Upper lobe of right lung (tissue), 1 donor: ENCODE measurements around the gene COQ3. TPM values are rescaled to one million over a fixed set of nuclear protein-coding genes. Genes with fewer than 3 reads are reported as not detected.

Experiments
- ATAC-seq: fragments of 200-7000 bp; cut with Tn5 transposase; one replicate; pipeline ENCODE4 v1.9.1; 2020; ENCODE audit warnings: mild to moderate bottlenecking, moderate library complexity
- DNase-seq: peaks from one replicate; pipeline ENCODE4 v3.0.0-alpha.2; 2020
- H3K27ac ChIP-seq: fragments of 200-600 bp; one replicate; pipeline ENCODE4 v1.8.0; 2022
- H3K27me3 ChIP-seq: fragments of 200-600 bp; one replicate; pipeline ENCODE4 v1.8.0; 2022; ENCODE audit warnings: mild to moderate bottlenecking
- H3K36me3 ChIP-seq: fragments of 200-600 bp; one replicate; pipeline ENCODE4 v1.8.0; 2022
- H3K4me1 ChIP-seq: fragments of 200-600 bp; one replicate; pipeline ENCODE4 v1.8.0; 2022
- H3K4me3 ChIP-seq: fragments of 200-600 bp; one replicate; pipeline ENCODE4 v1.8.0; 2022; ENCODE audit warnings: mild to moderate bottlenecking
- H3K9me3 ChIP-seq: fragments of 200-600 bp; one replicate; pipeline ENCODE4 v1.8.0; 2022
- intact Hi-C: fragments of 100-400 bp; cut with DNase I; formaldehyde crosslinking; loops from one replicate; pipeline ENCODE4 v1.11.0; 2022
- total RNA-seq: library from RNA; stranded (reverse); fragmentation: NEBNext Ultra II Directional; extraction: Animal tissue kit (Norgen Biotek cat#: 25700); gene quantifications from one replicate; pipeline ENCODE4 v1.2.1, GENCODE V29; 2021
- TF ChIP-seq, protein P1 (sequence below): fragments of 200-600 bp; IDR thresholded peaks from one replicate; pipeline ENCODE4 v1.8.0; 2022; ENCODE audit warnings: antibody characterized with exemption
- donor health status: DM: no; HTN: yes; CAD: no; lungs with severe emphysema.

COQ3 gene
- total RNA-seq, 1 donor from 2014 or later, result 3.9 TPM

DNA sequence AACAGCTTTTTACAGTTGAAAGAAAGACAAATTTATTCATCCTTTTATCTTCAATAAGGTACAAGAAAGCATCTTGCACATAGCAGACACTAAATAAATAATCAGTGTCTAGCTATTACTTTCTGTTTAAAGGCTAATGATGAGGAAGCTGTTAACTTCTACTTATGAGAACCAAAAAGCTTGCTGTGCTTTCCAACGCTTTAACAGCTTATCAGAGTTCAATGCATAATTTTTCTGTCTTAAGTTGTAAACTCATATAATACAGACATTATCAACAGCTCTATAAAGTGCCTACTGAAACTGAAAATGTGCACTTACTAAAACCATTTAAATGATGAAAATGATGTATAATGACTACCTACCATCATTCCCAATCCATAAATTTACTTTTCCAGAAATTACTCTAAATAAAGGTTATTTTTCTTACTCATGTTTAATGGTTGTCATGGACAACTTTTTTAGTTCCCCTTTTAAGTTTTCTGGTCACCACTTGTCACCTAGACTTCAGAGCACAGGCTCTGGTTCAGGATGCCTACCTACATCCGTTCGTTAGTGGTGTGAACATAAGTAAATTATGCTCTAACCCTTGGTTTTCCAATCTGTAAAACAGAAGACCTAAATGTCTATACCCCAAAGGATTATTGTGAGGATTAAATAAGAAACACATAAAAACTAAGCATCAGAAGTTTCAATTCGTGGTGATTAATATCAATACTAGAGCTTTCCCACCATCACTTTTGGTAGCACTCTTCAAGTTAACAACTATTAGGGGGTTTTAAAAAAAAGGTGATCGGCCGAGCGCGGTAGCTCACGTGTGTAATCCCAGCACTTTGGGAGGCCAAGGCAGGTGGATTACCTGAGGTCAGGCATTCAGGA, 23.1 kb upstream of the COQ3 start:
- no peak for DNase-seq
- Histone ChIP-seq H3K27ac (no peak overlapping the region), H3K4me3 (no peak overlapping the region), H3K4me1 (peaks cover 43% of the 10 kb centered on the region), H3K36me3 (peaks cover 20% of the 10 kb centered on the region), H3K27me3 (no peaks in the 10 kb centered on the region), H3K9me3 (no peaks in the 10 kb centered on the region)
- TF ChIP-seq, protein P1, sequence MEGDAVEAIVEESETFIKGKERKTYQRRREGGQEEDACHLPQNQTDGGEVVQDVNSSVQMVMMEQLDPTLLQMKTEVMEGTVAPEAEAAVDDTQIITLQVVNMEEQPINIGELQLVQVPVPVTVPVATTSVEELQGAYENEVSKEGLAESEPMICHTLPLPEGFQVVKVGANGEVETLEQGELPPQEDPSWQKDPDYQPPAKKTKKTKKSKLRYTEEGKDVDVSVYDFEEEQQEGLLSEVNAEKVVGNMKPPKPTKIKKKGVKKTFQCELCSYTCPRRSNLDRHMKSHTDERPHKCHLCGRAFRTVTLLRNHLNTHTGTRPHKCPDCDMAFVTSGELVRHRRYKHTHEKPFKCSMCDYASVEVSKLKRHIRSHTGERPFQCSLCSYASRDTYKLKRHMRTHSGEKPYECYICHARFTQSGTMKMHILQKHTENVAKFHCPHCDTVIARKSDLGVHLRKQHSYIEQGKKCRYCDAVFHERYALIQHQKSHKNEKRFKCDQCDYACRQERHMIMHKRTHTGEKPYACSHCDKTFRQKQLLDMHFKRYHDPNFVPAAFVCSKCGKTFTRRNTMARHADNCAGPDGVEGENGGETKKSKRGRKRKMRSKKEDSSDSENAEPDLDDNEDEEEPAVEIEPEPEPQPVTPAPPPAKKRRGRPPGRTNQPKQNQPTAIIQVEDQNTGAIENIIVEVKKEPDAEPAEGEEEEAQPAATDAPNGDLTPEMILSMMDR, result no peak
- ATAC-seq, result no peak
- intact Hi-C loops, result no loop called here

DNA sequence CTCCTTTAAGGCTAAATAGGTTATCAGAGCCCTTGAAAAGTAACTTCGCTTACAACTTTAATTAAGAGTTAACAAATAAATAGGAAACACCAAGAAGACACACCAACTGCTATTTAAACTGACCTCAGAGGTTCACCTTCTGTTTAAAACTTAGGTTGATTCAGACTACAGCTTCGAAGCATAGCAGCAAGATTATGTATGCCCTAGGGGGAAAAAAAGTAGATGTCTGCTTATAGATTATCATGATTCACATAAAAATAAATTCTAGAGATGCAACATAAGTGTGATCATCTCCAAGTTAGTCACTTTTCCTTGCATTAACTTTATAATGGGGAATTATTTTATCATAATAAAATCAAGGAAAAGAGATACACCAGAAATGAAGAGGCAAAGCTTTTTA, 22.2 kb upstream of the COQ3 start:
- intact Hi-C loops, result no loop called here
- peaks cover 25% of the 10 kb centered on the region for H3K36me3 ChIP-seq
- H3K27me3 ChIP-seq, result no peaks in the 10 kb centered on the region
- H3K27ac ChIP-seq, result no peak overlapping the region
- DNase-seq, result no peak
- ATAC-seq, result no peak
- no peaks in the 10 kb centered on the region for H3K9me3 ChIP-seq
- peaks cover 34% of the 10 kb centered on the region for H3K4me1 ChIP-seq
- H3K4me3 ChIP-seq, result no peak overlapping the region
- TF ChIP-seq, protein P1, result no peak

DNA sequence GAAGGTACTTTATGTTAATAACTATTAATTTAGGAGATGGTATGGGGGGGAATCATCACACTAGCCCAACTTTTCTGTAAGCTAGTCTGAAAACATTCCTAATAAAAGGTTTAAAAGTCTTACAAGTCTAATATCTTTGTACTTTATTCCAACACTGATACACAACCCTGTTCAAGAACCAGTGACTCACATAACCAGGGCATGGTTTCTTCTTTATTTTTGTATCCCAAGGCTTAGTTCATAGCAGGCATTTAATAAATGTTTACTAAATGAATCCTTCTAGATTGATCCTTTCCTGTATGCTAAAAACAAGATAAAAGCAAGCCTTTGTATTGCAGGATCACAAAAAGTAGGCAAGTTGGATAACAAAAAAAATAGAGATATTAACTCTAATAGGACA, 21.5 kb upstream of the COQ3 start:
- no peak overlapping the region for H3K27ac ChIP-seq
- ATAC-seq, result no peak
- H3K36me3 ChIP-seq, result peaks cover 30% of the 10 kb centered on the region
- H3K4me1 ChIP-seq, result peaks cover 29% of the 10 kb centered on the region
- TF ChIP-seq, protein P1, result no peak
- H3K9me3 ChIP-seq, result no peaks in the 10 kb centered on the region
- DNase-seq, result no peak
- intact Hi-C loops, result no loop called here
- H3K4me3 ChIP-seq, result no peak overlapping the region
- H3K27me3 ChIP-seq, result no peaks in the 10 kb centered on the region

DNA sequence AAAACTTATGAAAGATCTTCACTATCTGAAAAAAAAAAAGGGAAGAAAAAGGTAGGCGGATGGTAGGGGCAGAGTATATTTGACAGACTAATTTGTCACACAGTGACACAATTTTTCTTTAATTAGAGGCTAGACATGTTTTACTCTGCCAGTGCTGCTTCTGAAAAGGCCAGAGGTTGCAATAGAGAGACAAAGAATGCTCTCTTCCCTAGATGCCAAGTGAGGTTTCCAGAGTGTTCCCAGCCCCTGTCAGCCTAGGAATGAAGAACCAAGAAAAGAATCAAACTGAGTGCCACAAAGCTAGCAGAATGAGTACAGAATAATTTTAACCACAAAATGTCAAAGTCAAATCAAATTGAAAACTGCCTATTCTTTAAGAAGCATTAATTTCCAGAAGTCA, 18.1 kb upstream of the COQ3 start:
- peaks cover 63% of the 10 kb centered on the region for H3K36me3 ChIP-seq
- H3K4me3 ChIP-seq, result no peak overlapping the region
- peaks cover 12% of the 10 kb centered on the region for H3K4me1 ChIP-seq
- no peak for DNase-seq
- no peaks in the 10 kb centered on the region for H3K9me3 ChIP-seq
- ATAC-seq, result no peak
- H3K27me3 ChIP-seq, result no peaks in the 10 kb centered on the region
- intact Hi-C loops, result no loop called here
- no peak overlapping the region for H3K27ac ChIP-seq
- TF ChIP-seq, protein P1, result no peak

DNA sequence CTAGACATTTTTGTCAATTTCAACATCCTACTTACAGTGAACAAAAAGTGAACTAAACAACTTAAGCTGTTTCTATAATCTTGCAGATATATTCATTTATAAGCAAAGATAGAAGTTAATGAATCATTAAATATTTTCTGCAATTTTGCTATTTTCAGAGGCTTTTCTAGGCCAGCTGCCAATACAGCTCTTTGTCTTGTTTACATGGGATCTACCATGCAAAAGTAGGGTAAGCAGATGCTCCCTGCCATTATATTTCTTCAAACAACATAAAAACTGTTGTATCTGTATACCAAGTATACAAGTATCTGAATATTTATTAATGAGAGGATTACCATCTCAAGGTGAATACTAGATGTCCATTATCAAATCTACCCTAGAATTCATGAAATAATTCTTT, 15.7 kb upstream of the COQ3 start:
- no peak for ATAC-seq
- DNase-seq, result no peak
- intact Hi-C loops, result no loop called here
- no peak overlapping the region for H3K27ac ChIP-seq
- TF ChIP-seq, protein P1, result no peak
- H3K36me3 ChIP-seq, result peaks cover 87% of the 10 kb centered on the region
- H3K4me1 ChIP-seq, result no peaks in the 10 kb centered on the region
- H3K27me3 ChIP-seq, result no peaks in the 10 kb centered on the region
- H3K4me3 ChIP-seq, result no peak overlapping the region
- H3K9me3 ChIP-seq, result no peaks in the 10 kb centered on the region
